Stimulated activated naive B cell treated with anti-CD40 and anti-IgM and Interleukin-4, amounts not matched to agents 10 μg/mL and 1 μg/mL and 100 μg/mL, for 72 hours (primary cell): ENCODE data around the gene DLG1.

ENCODE experiments used
- ATAC-seq, 2 donors: fragments of 150-1000 bp; cut with Tn5 transposase; replicated peaks; 2 replicates each; pipeline ENCODE4 v1.10.0; 2021; ENCODE audit warnings: moderate library complexity in 1 of 2
- DNase-seq: peaks from one replicate; pipeline ENCODE4 v3.0.0; 2021
- H3K27ac Mint-ChIP-seq: one replicate; pipeline ENCODE4 v1.8.0; 2022; ENCODE audit warnings: mild to moderate bottlenecking, mixed read lengths
- H3K27me3 Mint-ChIP-seq, 2 donors: one replicate each; pipeline ENCODE4 v1.8.0; 2022; ENCODE audit warnings: mixed read lengths in 2 of 2
- H3K36me3 Mint-ChIP-seq, 2 donors: one replicate each; pipeline ENCODE4 v1.8.0; 2022; ENCODE audit warnings: mixed read lengths in 2 of 2, mild to moderate bottlenecking in 1 of 2
- H3K4me1 Mint-ChIP-seq, 2 donors: one replicate each; pipeline ENCODE4 v1.8.0; 2022; ENCODE audit warnings: mixed read lengths in 2 of 2, mild to moderate bottlenecking in 1 of 2
- H3K4me3 Mint-ChIP-seq, 2 donors: one replicate each; pipeline ENCODE4 v1.8.0; 2022; ENCODE audit warnings: mild to moderate bottlenecking in 2 of 2, mixed read lengths in 2 of 2, moderate library complexity in 1 of 2
- H3K9me3 Mint-ChIP-seq, 2 donors: one replicate each; pipeline ENCODE4 v1.8.0; 2022; ENCODE audit warnings: mixed read lengths in 2 of 2, mild to moderate bottlenecking in 1 of 2

DLG1 gene

DNA sequence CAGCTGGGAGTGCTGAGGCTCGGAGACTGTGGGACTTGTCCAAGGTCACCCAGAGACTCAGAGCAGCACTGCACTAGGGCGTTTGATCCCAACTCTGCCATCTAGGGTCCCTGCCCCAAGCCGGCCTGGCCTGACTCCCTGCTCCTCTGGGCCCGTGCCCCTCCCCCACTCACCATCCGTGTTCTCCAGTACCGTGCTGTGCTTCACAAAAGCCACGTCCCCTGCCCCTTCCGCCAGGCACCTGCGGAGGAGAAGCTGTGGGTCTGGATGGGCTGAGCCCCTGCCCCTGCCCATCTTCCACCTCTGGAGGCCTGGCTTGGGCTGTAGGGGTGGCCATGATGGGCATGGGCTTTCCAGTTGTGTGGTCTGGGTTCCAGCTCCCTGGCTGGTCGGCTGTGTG, 277.2 kb downstream of the DLG1 start:
- Mint-ChIP-seq H3K27me3 (peaks cover 13 to 16% of the 10 kb centered on the region in 2 donors), H3K9me3 (no peaks in the 10 kb centered on the region), H3K4me1 (peaks cover 38 to 56% of the 10 kb centered on the region in 2 donors), H3K4me3 (no peak overlapping the region), H3K36me3 (peaks cover 35 to 38% of the 10 kb centered on the region in 2 donors), H3K27ac (peak overlapping the region; percentile 93)
- ATAC-seq (no peak), DNase-seq (no peak)

DNA sequence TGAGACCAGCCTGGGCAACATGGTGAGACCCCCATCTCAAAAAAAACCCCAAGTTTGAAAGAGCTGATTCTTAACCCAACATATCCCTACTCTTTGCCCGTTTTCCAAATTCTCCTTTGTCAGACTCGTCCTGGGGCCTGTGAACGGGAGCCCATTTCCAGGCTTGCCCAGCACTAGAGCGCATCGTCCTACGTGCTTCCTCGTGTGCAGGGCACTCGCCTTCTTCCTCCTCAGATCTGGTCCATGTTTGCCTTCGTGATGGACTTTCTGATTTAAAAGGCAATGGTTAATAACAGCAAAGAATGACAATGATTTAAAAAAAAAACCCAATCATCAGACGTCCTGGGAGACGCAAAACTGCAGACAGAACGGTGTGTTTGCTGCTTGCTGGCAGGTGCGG, 278.9 kb downstream of the DLG1 start:
- no peaks in the 10 kb centered on the region for H3K9me3 Mint-ChIP-seq
- peaks cover 1 to 6% of the 10 kb centered on the region in 2 donors for H3K27me3 Mint-ChIP-seq
- H3K4me3 Mint-ChIP-seq, result no peak overlapping the region

GRCh38 chr3:197019021-197019420, 279.4 kb downstream of the DLG1 start:
- Mint-ChIP-seq H3K4me1 (peaks cover 22 to 35% of the 10 kb centered on the region in 2 donors), H3K36me3 (peaks cover 28 to 30% of the 10 kb centered on the region in 2 donors), H3K9me3 (no peaks in the 10 kb centered on the region), H3K27me3 (peaks cover 0 to 6% of the 10 kb centered on the region in 2 donors), H3K27ac (peak overlapping the region; percentile 16), H3K4me3 (no peak overlapping the region)
- ATAC-seq (no peak), DNase-seq (no peak)

More for the DNA sequence above, 278.9 kb downstream of the DLG1 start:
- no peak for ATAC-seq
- H3K27ac Mint-ChIP-seq, result peak overlapping the region; percentile 16
- DNase-seq, result no peak
- H3K36me3 Mint-ChIP-seq, result peaks cover 30 to 33% of the 10 kb centered on the region in 2 donors
- peaks cover 26 to 40% of the 10 kb centered on the region in 2 donors for H3K4me1 Mint-ChIP-seq

- H3K36me3 Mint-ChIP-seq, result peaks cover 23 to 29% of the 10 kb centered on the region in 2 donors
- peaks cover 4 to 15% of the 10 kb centered on the region in 2 donors for H3K4me1 Mint-ChIP-seq
- no peak for DNase-seq
- H3K27ac Mint-ChIP-seq, result peak overlapping the region; percentile 14
- ATAC-seq, result no peak
- peaks cover 0 to 6% of the 10 kb centered on the region in 2 donors for H3K27me3 Mint-ChIP-seq
- H3K4me3 Mint-ChIP-seq, result no peak overlapping the region
- H3K9me3 Mint-ChIP-seq, result no peaks in the 10 kb centered on the region
These were observed 281.4 kb downstream of the DLG1 start for GRCh38 chr3:197017003-197017402.

GRCh38 chr3:197015790-197016736, 282.3 kb downstream of the DLG1 start:
- H3K27ac Mint-ChIP-seq, result peak overlapping the region; percentile 73
- peaks cover under 1 to 9% of the 10 kb centered on the region in 2 donors for H3K4me1 Mint-ChIP-seq
- H3K36me3 Mint-ChIP-seq, result peaks cover 26 to 29% of the 10 kb centered on the region in 2 donors
- H3K27me3 Mint-ChIP-seq, result peaks cover 3 to 4% of the 10 kb centered on the region in 2 donors
- H3K4me3 Mint-ChIP-seq, result peak overlapping the region; percentile 7 to 25
- ATAC-seq, result peak; percentile 16 to 22
- no peak for DNase-seq
- H3K9me3 Mint-ChIP-seq, result no peaks in the 10 kb centered on the region

DNA sequence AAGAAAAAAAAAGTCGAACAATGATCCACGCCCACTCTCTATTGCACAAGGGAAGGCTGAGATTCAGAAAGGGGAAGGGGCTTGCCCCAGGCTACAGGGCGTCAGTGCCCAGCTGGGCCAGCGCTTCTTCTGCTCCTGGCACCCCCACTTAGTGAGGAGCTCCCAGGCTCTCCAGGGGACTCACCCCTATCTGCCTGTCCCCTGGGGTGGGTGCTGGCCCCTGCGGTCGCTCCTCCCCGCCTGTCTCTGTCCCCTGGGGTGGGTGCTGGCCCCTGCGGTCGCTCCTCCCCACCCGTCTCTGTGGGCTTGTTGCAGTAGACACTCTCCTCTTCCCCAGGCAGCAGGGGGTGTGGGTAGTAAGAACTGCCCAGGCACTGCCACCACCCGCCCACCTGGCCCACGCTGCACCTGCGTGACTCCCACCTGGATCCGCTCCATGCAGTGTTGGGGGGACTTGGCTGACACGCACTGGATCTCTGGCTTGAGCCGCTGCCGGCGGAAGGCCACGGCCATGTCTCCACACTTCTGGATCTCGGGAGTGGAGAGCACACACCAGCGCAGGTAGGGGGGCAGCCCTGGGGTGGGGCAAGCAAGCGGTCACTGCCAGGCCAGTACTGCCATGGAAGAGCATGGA, 283.4 kb downstream of the DLG1 start:
- peak overlapping the region; percentile 74 for H3K27ac Mint-ChIP-seq
- peaks cover 0 to 7% of the 10 kb centered on the region in 2 donors for H3K27me3 Mint-ChIP-seq
- no peak overlapping the region for H3K4me3 Mint-ChIP-seq
- H3K36me3 Mint-ChIP-seq, result peaks cover 28 to 29% of the 10 kb centered on the region in 2 donors
- ATAC-seq (no peak), DNase-seq (no peak)
- H3K9me3 Mint-ChIP-seq, result no peaks in the 10 kb centered on the region
- H3K4me1 Mint-ChIP-seq, result peaks cover 5 to 14% of the 10 kb centered on the region in 2 donors

- DNase-seq (no peak), ATAC-seq (no peak)
- Mint-ChIP-seq H3K36me3 (peaks cover 24 to 26% of the 10 kb centered on the region in 2 donors), H3K27ac (peak overlapping the region; percentile 37), H3K9me3 (no peaks in the 10 kb centered on the region), H3K4me1 (peaks cover 5 to 14% of the 10 kb centered on the region in 2 donors), H3K4me3 (no peak overlapping the region), H3K27me3 (peaks cover 3 to 12% of the 10 kb centered on the region in 2 donors)
These were observed 284.4 kb downstream of the DLG1 start for GRCh38 chr3:197014024-197014423.

- H3K4me1 Mint-ChIP-seq, result peaks cover 5 to 14% of the 10 kb centered on the region in 2 donors
- H3K36me3 Mint-ChIP-seq, result peaks cover 29% of the 10 kb centered on the region in 2 donors
- ATAC-seq, result no peak
- no peak for DNase-seq
- peak overlapping the region; percentile 37 for H3K27ac Mint-ChIP-seq
- peaks cover 5 to 22% of the 10 kb centered on the region in 2 donors for H3K27me3 Mint-ChIP-seq
- H3K9me3 Mint-ChIP-seq, result no peaks in the 10 kb centered on the region
- H3K4me3 Mint-ChIP-seq, result no peak overlapping the region
These were observed 285.9 kb downstream of the DLG1 start for GRCh38 chr3:197012540-197012883.

DNA sequence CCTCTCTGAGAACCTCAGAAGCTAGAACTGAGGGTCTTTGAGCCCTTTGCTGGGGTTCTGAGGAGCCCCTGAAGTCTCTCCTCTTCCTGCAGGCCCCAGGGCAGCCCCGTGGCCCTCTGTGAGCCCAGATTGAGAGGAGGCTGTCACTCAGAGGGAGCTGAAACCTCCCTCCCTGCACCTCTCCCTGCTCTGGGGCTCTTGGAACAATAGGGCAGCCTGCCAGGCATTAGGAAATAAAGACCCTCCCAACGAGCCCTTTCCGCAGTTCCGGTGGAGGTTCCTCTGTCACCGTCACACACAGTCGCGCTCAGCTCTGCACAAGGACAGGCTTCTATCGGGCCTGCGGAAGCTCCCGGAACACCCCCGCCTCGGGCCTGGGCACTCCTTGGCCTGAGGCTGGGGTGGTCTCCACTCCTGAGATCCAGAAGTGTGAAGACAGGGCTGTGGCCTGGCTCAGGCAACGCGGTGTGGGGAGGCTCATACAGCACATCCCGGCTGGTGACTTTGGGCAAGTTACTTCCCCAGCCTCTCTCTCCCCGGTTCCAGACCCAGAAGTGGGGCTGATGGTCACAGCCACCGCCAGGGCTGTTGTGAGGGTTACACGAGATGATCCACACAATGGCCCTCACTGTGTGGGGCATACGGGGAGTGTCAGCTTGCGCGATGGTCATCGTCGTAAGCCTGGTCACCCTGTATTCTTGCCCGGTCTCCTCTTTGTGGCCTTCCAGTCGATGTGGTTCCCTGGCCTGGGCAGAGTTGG, 286.5 kb downstream of the DLG1 start:
- H3K27ac Mint-ChIP-seq, result peak overlapping the region; percentile 47
- H3K36me3 Mint-ChIP-seq, result peaks cover 27 to 29% of the 10 kb centered on the region in 2 donors
- no peaks in the 10 kb centered on the region for H3K9me3 Mint-ChIP-seq
- H3K27me3 Mint-ChIP-seq, result peaks cover 5 to 23% of the 10 kb centered on the region in 2 donors
- ATAC-seq, result no peak
- peaks cover 5 to 14% of the 10 kb centered on the region in 2 donors for H3K4me1 Mint-ChIP-seq
- no peak for DNase-seq
- no peak overlapping the region for H3K4me3 Mint-ChIP-seq

GRCh38 chr3:197010556-197011351, 287.7 kb downstream of the DLG1 start:
- Mint-ChIP-seq H3K27ac (peak overlapping the region; percentile 54), H3K27me3 (peaks cover 5 to 35% of the 10 kb centered on the region in 2 donors), H3K9me3 (no peaks in the 10 kb centered on the region), H3K4me1 (peaks cover 5 to 7% of the 10 kb centered on the region in 2 donors), H3K4me3 (no peak overlapping the region), H3K36me3 (peaks cover 22 to 23% of the 10 kb centered on the region in 2 donors)
- no peak for DNase-seq
- ATAC-seq, result peak; percentile 5 to 12

DNA sequence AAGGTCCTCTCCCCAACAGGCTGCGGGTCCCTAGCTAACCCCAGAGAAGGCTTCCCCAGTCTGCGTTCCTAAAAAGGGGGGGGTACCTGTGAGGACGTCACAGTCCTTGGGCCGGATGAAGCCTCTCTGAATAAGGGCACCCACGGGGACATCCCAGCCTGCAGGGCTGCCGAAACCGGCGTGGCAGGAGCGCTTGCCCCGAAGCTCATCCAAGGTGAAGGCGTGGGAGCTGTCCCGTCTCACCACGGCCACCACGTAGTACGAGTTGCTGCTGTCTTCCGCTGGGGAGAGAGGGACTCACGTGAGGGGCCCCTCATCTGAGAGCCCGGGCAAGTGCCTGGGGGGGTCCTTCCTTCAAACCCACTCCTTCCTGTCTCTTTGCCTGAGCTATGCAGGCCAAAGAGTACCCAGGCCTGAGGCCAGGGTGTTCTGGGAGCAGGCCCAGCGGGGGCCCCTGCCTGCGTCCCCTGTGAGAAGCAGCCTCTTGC, 288.8 kb downstream of the DLG1 start:
- H3K4me1 Mint-ChIP-seq, result peaks cover 9 to 17% of the 10 kb centered on the region in 2 donors
- no peaks in the 10 kb centered on the region for H3K9me3 Mint-ChIP-seq
- no peak overlapping the region for H3K27ac Mint-ChIP-seq
- peaks cover 15 to 45% of the 10 kb centered on the region in 2 donors for H3K27me3 Mint-ChIP-seq
- peaks cover 24 to 25% of the 10 kb centered on the region in 2 donors for H3K36me3 Mint-ChIP-seq
- no peak overlapping the region for H3K4me3 Mint-ChIP-seq
- DNase-seq (no peak), ATAC-seq (no peak)

- Mint-ChIP-seq H3K4me1 (peaks cover 16 to 27% of the 10 kb centered on the region in 2 donors), H3K27ac (no peak overlapping the region), H3K9me3 (no peaks in the 10 kb centered on the region), H3K36me3 (peaks cover 20 to 26% of the 10 kb centered on the region in 2 donors), H3K27me3 (peaks cover 15 to 53% of the 10 kb centered on the region in 2 donors), H3K4me3 (no peak overlapping the region)
- DNase-seq (no peak), ATAC-seq (no peak)
These were observed 289.8 kb downstream of the DLG1 start for GRCh38 chr3:197008436-197009209.
